IPS-18a (cell line): ENCODE measurements around the gene IFFO2.
"Not testable (repeated sequence)": the region's sequence is repeated elsewhere in the genome, so short reads cannot be mapped to it uniquely, and the experiment has no call there.

ENCODE experiments used
- H3K27ac ChIP-seq: one replicate; pipeline ENCODE4 v1.5.1; 2013; ENCODE audit warnings: low read length
- H3K27me3 ChIP-seq: one replicate; pipeline ENCODE4 v1.6.1; 2013; ENCODE audit warnings: mild to moderate bottlenecking, low read length; ENCODE audit not compliant: control insufficient read depth, insufficient read depth
- H3K36me3 ChIP-seq: one replicate; pipeline ENCODE4 v1.6.1; 2013; ENCODE audit warnings: low read depth, low read length; ENCODE audit not compliant: control insufficient read depth
- H3K4me1 ChIP-seq: one replicate; pipeline ENCODE4 v1.6.1; 2013; ENCODE audit warnings: low read depth, low read length; ENCODE audit not compliant: control insufficient read depth
- H3K4me3 ChIP-seq: one replicate; pipeline ENCODE4 v1.5.1; 2013; ENCODE audit warnings: low read length
- H3K9ac ChIP-seq: one replicate; pipeline ENCODE4 v1.6.1; 2013; ENCODE audit warnings: mild to moderate bottlenecking, low read length, moderate library complexity
- H3K9me3 ChIP-seq: one replicate; pipeline ENCODE4 v1.6.1; 2013; ENCODE audit warnings: low read depth, low read length; ENCODE audit not compliant: control insufficient read depth

The IFFO2 gene

GRCh38 chr1:18874600-18874999, 81.9 kb downstream of the IFFO2 start:
- no peak overlapping the region for H3K27ac ChIP-seq
- H3K9me3 ChIP-seq = no peaks in the 10 kb centered on the region
- H3K9ac ChIP-seq = no peak overlapping the region
- no peak overlapping the region for H3K4me3 ChIP-seq
- no peaks in the 10 kb centered on the region for H3K36me3 ChIP-seq
- no peaks in the 10 kb centered on the region for H3K4me1 ChIP-seq
- H3K27me3 ChIP-seq = no peaks in the 10 kb centered on the region

- no peaks in the 10 kb centered on the region for H3K9me3 ChIP-seq
- H3K9ac ChIP-seq = no peak overlapping the region
- H3K4me1 ChIP-seq = no peaks in the 10 kb centered on the region
- no peak overlapping the region for H3K27ac ChIP-seq
- H3K4me3 ChIP-seq = no peak overlapping the region
- no peaks in the 10 kb centered on the region for H3K27me3 ChIP-seq
- no peaks in the 10 kb centered on the region for H3K36me3 ChIP-seq
These were observed 82.4 kb downstream of the IFFO2 start for GRCh38 chr1:18874036-18874435.

DNA sequence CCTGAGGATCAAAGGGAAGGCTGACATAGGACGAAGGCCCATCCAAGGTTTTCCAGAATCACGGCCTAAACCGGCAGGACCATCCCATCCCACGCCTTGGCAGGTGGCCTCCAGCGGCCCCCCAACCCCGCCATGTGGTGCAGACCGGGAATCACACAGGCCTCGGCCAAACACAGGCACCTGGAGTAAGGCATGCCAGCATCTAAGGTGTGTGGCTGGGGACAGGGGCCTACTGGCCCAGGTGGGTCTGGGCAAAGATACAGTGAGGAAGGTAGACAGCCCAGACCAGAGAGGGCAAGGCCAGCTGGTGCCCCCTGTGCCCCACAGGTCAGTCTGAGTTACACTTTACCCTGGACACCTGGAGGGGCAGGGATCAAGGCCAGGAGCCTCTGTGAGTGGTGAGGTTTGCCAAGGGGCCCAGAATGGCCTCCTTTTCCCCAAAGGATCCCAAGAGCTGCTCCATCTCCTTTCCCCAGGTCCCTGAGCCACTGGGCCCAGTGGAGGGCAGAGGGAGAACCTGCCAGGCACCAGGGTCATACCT, 84.3 kb downstream of the IFFO2 start:
- Histone ChIP-seq H3K27me3 (no peaks in the 10 kb centered on the region), H3K4me1 (no peaks in the 10 kb centered on the region), H3K36me3 (no peaks in the 10 kb centered on the region), H3K9ac (no peak overlapping the region), H3K4me3 (no peak overlapping the region), H3K9me3 (no peaks in the 10 kb centered on the region), H3K27ac (no peak overlapping the region)

DNA sequence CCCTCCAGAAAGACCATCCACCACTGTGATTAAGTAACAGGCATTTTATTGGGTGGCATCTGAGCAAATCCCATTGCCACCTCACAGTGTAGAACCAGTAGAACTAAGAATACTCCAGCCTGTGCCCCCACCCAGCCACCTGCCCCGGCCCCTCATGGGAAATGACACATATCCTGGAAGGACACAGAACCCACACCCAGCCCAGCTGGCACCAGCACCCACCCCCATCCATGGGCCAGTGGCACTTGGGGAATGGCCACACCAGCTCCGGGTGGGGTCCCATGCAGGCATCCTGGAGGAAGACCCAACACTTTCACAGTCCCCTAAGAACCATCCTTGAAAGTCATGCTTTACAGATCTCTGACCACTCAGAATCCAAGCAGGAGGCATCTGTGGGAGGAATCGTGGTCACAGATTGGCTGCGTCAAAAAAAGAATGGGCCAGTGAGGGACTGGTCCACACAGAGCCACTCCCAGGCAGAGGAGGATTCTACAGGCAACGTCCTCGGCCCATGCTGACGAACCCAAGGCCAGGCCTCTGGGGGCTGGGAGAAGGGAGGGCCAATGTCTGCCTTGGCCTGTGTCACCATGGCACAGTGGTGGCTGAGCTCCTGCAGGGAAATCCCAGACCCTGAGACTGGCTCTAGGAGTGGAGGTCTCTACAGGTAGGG, 84.9 kb downstream of the IFFO2 start:
- no peaks in the 10 kb centered on the region for H3K4me1 ChIP-seq
- H3K36me3 ChIP-seq = no peaks in the 10 kb centered on the region
- no peak overlapping the region for H3K4me3 ChIP-seq
- H3K27ac ChIP-seq = no peak overlapping the region
- H3K9ac ChIP-seq = no peak overlapping the region
- no peaks in the 10 kb centered on the region for H3K9me3 ChIP-seq
- H3K27me3 ChIP-seq = no peaks in the 10 kb centered on the region

GRCh38 chr1:18870957-18871356, 85.5 kb downstream of the IFFO2 start:
- H3K27ac ChIP-seq = no peak overlapping the region
- no peak overlapping the region for H3K9ac ChIP-seq
- no peaks in the 10 kb centered on the region for H3K36me3 ChIP-seq
- H3K4me3 ChIP-seq = no peak overlapping the region
- no peaks in the 10 kb centered on the region for H3K9me3 ChIP-seq
- H3K27me3 ChIP-seq = no peaks in the 10 kb centered on the region
- no peaks in the 10 kb centered on the region for H3K4me1 ChIP-seq

GRCh38 chr1:18870595-18870865, 85.9 kb downstream of the IFFO2 start:
- H3K4me1 ChIP-seq, H3K36me3 ChIP-seq, H3K27me3 ChIP-seq, H3K27ac ChIP-seq, H3K9me3 ChIP-seq, H3K9ac ChIP-seq, H3K4me3 ChIP-seq: not testable (repeated sequence)

- H3K36me3 ChIP-seq = no peaks in the 10 kb centered on the region
- no peaks in the 10 kb centered on the region for H3K27me3 ChIP-seq
- H3K4me1 ChIP-seq = no peaks in the 10 kb centered on the region
- no peak overlapping the region for H3K27ac ChIP-seq
- H3K9ac ChIP-seq = no peak overlapping the region
- no peaks in the 10 kb centered on the region for H3K9me3 ChIP-seq
- no peak overlapping the region for H3K4me3 ChIP-seq
These were observed 86.5 kb downstream of the IFFO2 start for GRCh38 chr1:18869847-18870594.

GRCh38 chr1:18868801-18869424, 87.6 kb downstream of the IFFO2 start:
- Histone ChIP-seq H3K36me3 (no peaks in the 10 kb centered on the region), H3K4me1 (no peaks in the 10 kb centered on the region), H3K27ac (no peak overlapping the region), H3K9ac (no peak overlapping the region), H3K9me3 (no peaks in the 10 kb centered on the region), H3K4me3 (no peak overlapping the region), H3K27me3 (no peaks in the 10 kb centered on the region)

GRCh38 chr1:18868354-18868753, 88.1 kb downstream of the IFFO2 start:
- Histone ChIP-seq H3K4me3 (no peak overlapping the region), H3K27me3 (no peaks in the 10 kb centered on the region), H3K27ac (no peak overlapping the region), H3K36me3 (no peaks in the 10 kb centered on the region), H3K9me3 (no peaks in the 10 kb centered on the region), H3K4me1 (no peaks in the 10 kb centered on the region), H3K9ac (no peak overlapping the region)

DNA sequence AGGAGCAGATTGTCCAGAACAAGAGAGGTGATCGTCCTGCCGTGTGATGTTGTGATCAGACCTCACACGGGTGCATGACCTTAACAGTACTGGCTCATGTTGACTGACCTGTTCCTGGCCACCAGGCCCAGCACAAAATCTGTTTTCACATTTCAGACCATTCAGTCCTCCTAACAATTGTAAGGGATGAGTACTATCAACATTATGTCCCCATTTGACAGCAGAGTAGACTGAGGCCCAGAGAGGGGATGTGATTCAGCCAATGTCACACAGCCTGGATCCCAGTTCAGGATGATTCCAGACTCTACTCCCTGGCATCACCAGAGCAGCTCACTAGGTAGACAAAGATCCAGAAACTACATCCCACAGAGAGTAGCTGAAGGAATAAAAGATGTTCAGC, 89.6 kb downstream of the IFFO2 start:
- H3K4me1 ChIP-seq = no peaks in the 10 kb centered on the region
- no peaks in the 10 kb centered on the region for H3K27me3 ChIP-seq
- no peaks in the 10 kb centered on the region for H3K9me3 ChIP-seq
- no peak overlapping the region for H3K27ac ChIP-seq
- no peak overlapping the region for H3K9ac ChIP-seq
- no peak overlapping the region for H3K4me3 ChIP-seq
- no peaks in the 10 kb centered on the region for H3K36me3 ChIP-seq

DNA sequence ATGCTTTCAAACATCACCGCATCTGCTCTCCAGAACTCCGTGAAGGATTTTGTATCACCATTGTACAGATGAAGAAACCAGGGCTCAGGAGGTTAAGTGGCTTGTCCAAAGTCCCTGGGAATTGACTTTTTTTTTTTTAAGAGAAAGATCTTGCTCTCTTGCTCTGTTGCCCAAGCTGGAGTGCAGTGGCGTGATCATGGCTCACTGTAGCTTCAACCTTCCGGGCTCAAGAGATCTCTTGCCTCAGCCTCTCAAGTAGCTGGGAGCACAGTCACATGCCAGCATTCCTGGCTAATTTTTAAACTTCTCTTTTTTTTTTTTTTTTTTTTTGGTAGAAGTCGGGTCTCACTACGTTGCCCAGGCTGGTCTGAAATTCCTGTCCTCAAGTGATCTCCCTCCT, 90.2 kb downstream of the IFFO2 start:
- H3K9me3 ChIP-seq = no peaks in the 10 kb centered on the region
- H3K27me3 ChIP-seq = no peaks in the 10 kb centered on the region
- H3K27ac ChIP-seq = no peak overlapping the region
- H3K36me3 ChIP-seq = no peaks in the 10 kb centered on the region
- H3K4me1 ChIP-seq = no peaks in the 10 kb centered on the region
- H3K9ac ChIP-seq = no peak overlapping the region
- H3K4me3 ChIP-seq = no peak overlapping the region

DNA sequence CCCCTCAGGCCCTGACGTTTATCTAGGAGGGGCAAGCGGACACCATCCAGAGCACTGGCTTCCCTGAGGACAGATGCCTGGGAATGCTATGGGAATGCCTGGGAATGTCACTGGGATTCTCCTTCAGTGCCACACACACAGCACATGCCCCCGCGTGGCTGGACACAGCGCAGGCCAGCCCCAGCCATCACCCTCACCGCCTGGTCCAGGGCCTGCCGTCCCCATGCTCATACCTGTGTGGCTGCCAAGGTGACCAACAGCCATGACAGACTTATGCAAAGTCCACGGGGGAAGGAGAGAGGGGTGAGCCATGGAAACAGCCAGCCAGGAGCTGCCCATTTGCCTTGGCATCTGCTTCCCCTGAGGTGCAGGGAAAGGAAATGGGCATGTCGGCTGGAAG, 91.3 kb downstream of the IFFO2 start:
- Histone ChIP-seq H3K4me1 (no peaks in the 10 kb centered on the region), H3K36me3 (no peaks in the 10 kb centered on the region), H3K9me3 (no peaks in the 10 kb centered on the region), H3K9ac (no peak overlapping the region), H3K4me3 (no peak overlapping the region), H3K27ac (no peak overlapping the region), H3K27me3 (no peaks in the 10 kb centered on the region)
